OCI-LY1 (cell line): ENCODE results near the gene CTSC.

ENCODE experiments used
- EZH2 ChIP-seq: fragments of 200-600 bp; sonication (generic), shearing (Covaris generic); IDR thresholded peaks from 2 replicates; pipeline ENCODE4 v1.8.0; 2017; ENCODE audit warnings: borderline replicate concordance, mixed run types, mild to moderate bottlenecking, antibody characterized with exemption, low read length, moderate library complexity, mixed read lengths
- TF ChIP-seq, protein P1 (sequence below): fragments of 200-600 bp; sonication (generic), shearing (Covaris generic); IDR thresholded peaks from 2 replicates; pipeline ENCODE4 v1.5.1; 2017; ENCODE audit warnings: mild to moderate bottlenecking, antibody characterized with exemption, low read length, moderate library complexity, mixed read lengths

GRCh38 chr11:88284336-88285050, 53.0 kb downstream of the CTSC start:
- TF ChIP-seq, protein P1, sequence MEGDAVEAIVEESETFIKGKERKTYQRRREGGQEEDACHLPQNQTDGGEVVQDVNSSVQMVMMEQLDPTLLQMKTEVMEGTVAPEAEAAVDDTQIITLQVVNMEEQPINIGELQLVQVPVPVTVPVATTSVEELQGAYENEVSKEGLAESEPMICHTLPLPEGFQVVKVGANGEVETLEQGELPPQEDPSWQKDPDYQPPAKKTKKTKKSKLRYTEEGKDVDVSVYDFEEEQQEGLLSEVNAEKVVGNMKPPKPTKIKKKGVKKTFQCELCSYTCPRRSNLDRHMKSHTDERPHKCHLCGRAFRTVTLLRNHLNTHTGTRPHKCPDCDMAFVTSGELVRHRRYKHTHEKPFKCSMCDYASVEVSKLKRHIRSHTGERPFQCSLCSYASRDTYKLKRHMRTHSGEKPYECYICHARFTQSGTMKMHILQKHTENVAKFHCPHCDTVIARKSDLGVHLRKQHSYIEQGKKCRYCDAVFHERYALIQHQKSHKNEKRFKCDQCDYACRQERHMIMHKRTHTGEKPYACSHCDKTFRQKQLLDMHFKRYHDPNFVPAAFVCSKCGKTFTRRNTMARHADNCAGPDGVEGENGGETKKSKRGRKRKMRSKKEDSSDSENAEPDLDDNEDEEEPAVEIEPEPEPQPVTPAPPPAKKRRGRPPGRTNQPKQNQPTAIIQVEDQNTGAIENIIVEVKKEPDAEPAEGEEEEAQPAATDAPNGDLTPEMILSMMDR = no peak
- TF ChIP-seq EZH2 = no peak
